Trophoblast cell (in vitro differentiated cells and primary cell): ENCODE measurements around the gene VDR.

ENCODE experiments used
- DNase-seq, 2 donors: peaks; one replicate each; pipeline ENCODE4 v3.0.0-alpha.2; 2016
- H2AFZ ChIP-seq: 2 replicates; pipeline ENCODE4 v1.6.1; 2013; ENCODE audit warnings: low read length, moderate library complexity, mild to moderate bottlenecking; ENCODE audit not compliant: insufficient read depth, poor library complexity
- H2AK5ac ChIP-seq: 2 replicates; pipeline ENCODE4 v1.6.1; 2013; ENCODE audit warnings: mild to moderate bottlenecking, low read length
- H2BK120ac ChIP-seq: 2 replicates; pipeline ENCODE4 v1.6.1; 2013; ENCODE audit warnings: low read length, mild to moderate bottlenecking, moderate library complexity; ENCODE audit not compliant: insufficient read depth, poor library complexity
- H2BK12ac ChIP-seq: 2 replicates; pipeline ENCODE4 v1.6.1; 2013; ENCODE audit warnings: mild to moderate bottlenecking, low read length, moderate library complexity
- H2BK5ac ChIP-seq: 2 replicates; pipeline ENCODE4 v1.6.1; 2013; ENCODE audit warnings: low read length, low read depth, moderate library complexity, mild to moderate bottlenecking; ENCODE audit not compliant: poor library complexity
- H3K14ac ChIP-seq: 2 replicates; pipeline ENCODE4 v1.6.1; 2013; ENCODE audit warnings: mild to moderate bottlenecking, low read length
- H3K18ac ChIP-seq: 2 replicates; pipeline ENCODE4 v1.6.1; 2013; ENCODE audit warnings: mild to moderate bottlenecking, low read length
- H3K23ac ChIP-seq: 2 replicates; pipeline ENCODE4 v1.6.1; 2013; ENCODE audit warnings: low read length
- H3K27ac ChIP-seq: 2 replicates; pipeline ENCODE4 v1.5.1; 2013; ENCODE audit warnings: low read depth, mild to moderate bottlenecking, inconsistent platforms, low read length, moderate library complexity
- H3K27me3 ChIP-seq: 2 replicates; pipeline ENCODE4 v1.6.1; 2013; ENCODE audit warnings: inconsistent platforms, mild to moderate bottlenecking, low read length, moderate library complexity; ENCODE audit not compliant: insufficient read depth
- H3K36me3 ChIP-seq, 2 experiments: 1 replicate in 1 of 2; 2 replicates in 1 of 2; pipeline ENCODE4 v1.6.1; 2013; ENCODE audit warnings: low read length in 2 of 2, mild to moderate bottlenecking in 2 of 2, moderate library complexity in 1 of 2; ENCODE audit not compliant: insufficient read depth in 2 of 2, control insufficient read depth in 1 of 2
- H3K4ac ChIP-seq: 2 replicates; pipeline ENCODE4 v1.6.1; 2013; ENCODE audit warnings: low read depth, mild to moderate bottlenecking, low read length, moderate library complexity
- H3K4me1 ChIP-seq, 2 experiments: 1 replicate in 1 of 2; 2 replicates in 1 of 2; pipeline ENCODE4 v1.6.1; 2013; ENCODE audit warnings: low read length in 2 of 2, mild to moderate bottlenecking in 2 of 2, moderate library complexity in 1 of 2; ENCODE audit not compliant: insufficient read depth in 2 of 2, control insufficient read depth in 1 of 2
- H3K4me2 ChIP-seq: 2 replicates; pipeline ENCODE4 v1.6.1; 2013; ENCODE audit warnings: inconsistent platforms, mild to moderate bottlenecking, low read length, moderate library complexity
- H3K4me3 ChIP-seq: 2 replicates; pipeline ENCODE4 v1.5.1; 2013; ENCODE audit warnings: mild to moderate bottlenecking, low read depth, low read length, inconsistent platforms
- H3K79me1 ChIP-seq: one replicate; pipeline ENCODE4 v1.6.1; 2013; ENCODE audit warnings: low read length
- H3K79me2 ChIP-seq: 2 replicates; pipeline ENCODE4 v1.6.1; 2013; ENCODE audit warnings: low read length, mild to moderate bottlenecking; ENCODE audit not compliant: control insufficient read depth, insufficient read depth, poor library complexity
- H3K9ac ChIP-seq: 2 replicates; pipeline ENCODE4 v1.6.1; 2013; ENCODE audit warnings: mild to moderate bottlenecking, low read length
- H3K9me3 ChIP-seq: 2 replicates; pipeline ENCODE4 v1.6.1; 2013; ENCODE audit warnings: low read depth, mild to moderate bottlenecking, control low read depth, inconsistent platforms, low read length; ENCODE audit not compliant: insufficient read depth
- H4K12ac ChIP-seq: 2 replicates; pipeline ENCODE4 v1.6.1; 2013; ENCODE audit warnings: low read depth, mild to moderate bottlenecking, low read length, moderate library complexity
- H4K8ac ChIP-seq: 2 replicates; pipeline ENCODE4 v1.6.1; 2013; ENCODE audit warnings: low read depth, mild to moderate bottlenecking, low read length, moderate library complexity
- H4K91ac ChIP-seq: one replicate; pipeline ENCODE4 v1.6.1; 2013; ENCODE audit warnings: low read depth, mild to moderate bottlenecking, low read length, moderate library complexity
- WGBS: extraction: QIAGEN DNeasy Blood & Tissue Kit; methylation state at CpG from one replicate; pipeline ENCODE4 v1.1.7; 2013; ENCODE audit warnings: missing lambda C conversion rate; ENCODE audit not compliant: insufficient read length, insufficient coverage; ENCODE audit errors: extremely low coverage; 5-methylcytosine and 5-hydroxymethylcytosine counted together

The VDR gene

DNA sequence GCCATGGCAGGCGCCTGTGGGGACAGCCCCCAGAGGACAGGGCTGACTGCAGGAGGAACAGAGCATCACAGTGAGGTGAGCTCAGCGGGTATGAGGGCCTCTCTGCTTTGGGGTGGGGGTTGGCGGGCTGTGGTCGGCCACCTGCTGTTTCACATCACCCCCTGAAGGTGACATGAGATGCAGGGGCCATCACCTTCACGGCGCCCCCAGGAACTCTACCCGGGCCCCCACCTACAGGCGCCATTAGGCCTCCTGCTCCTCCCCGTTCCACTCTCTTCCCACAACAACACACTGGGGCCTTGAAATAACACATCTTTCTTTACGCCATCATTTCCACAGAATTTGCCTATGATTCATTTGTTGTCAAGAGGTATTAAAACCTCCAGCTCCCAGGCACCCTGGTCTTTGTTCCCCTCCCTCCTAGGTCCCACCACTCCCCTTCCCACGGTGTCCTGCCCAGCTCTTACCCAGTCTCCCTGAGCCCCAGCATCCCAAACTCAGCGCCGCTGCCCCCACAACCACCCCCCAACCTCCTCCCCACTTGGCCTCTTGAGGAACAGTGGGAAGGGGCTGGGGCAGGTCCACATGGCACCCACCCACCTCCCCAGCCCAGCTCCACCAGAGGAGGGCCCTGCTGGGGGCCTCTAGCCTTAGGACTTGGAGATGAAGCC lies 72.4 kb downstream of the VDR start:
- Histone ChIP-seq H3K79me1 (peaks cover 30% of the 10 kb centered on the region), H3K23ac (no peak overlapping the region), H3K4me1 (peaks cover 36 to 37% of the 10 kb centered on the region in 2 experiments)

DNA sequence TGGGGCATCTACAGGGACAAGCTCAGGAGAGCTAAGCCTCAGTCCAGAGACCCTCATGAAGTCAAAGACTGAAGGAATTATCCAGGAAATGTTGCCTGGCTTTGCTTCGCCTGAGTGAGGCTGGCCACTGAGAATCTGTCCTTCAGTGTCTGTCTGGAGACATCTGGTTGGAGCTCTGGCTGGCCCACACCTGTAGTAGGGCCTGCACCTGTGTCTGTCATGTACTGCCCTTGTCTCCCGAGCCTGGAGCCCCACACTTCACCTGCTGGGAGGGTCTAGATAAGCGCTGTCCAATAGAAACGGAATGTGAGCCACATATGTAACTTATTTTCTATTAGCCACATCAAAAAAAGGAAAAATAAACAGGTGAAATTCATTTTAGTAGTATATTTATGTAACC lies 75.2 kb downstream of the VDR start:
- Histone ChIP-seq H2AFZ (no peak overlapping the region), H3K4me3 (no peak overlapping the region), H3K23ac (no peak overlapping the region), H4K8ac (no peak overlapping the region), H3K27ac (peak overlapping the region; percentile 12), H3K4ac (no peak overlapping the region), H3K4me1 (peaks cover 24% of the 10 kb centered on the region in 2 experiments), H3K14ac (no peak overlapping the region), H3K9me3 (no peaks in the 10 kb centered on the region), H3K4me2 (no peak overlapping the region), H4K12ac (no peak overlapping the region), H3K27me3 (no peaks in the 10 kb centered on the region), H3K18ac (no peak overlapping the region), H4K91ac (peak overlapping the region; percentile 82), H2BK5ac (peak overlapping the region; percentile 1), H2AK5ac (peak overlapping the region; percentile 12), H3K79me2 (no peaks in the 10 kb centered on the region), H2BK120ac (peak overlapping the region; percentile 74), H3K36me3 (no peaks in the 10 kb centered on the region), H2BK12ac (peak overlapping the region; percentile 83), H3K79me1 (peaks cover 18% of the 10 kb centered on the region), H3K9ac (no peak overlapping the region)
- no CpG with 5 or more reads among the region's 4 CpGs for WGBS
- DNase-seq, result no peak

More for the DNA sequence above, 72.4 kb downstream of the VDR start:
- H3K18ac ChIP-seq, result no peak overlapping the region
- H4K91ac ChIP-seq, result peak overlapping the region; percentile 19
- H3K27ac ChIP-seq, result no peak overlapping the region
- peak overlapping the region; percentile 79 for H2AK5ac ChIP-seq
- H3K9me3 ChIP-seq, result no peaks in the 10 kb centered on the region
- H3K9ac ChIP-seq, result no peak overlapping the region
- H3K79me2 ChIP-seq, result peaks cover 3% of the 10 kb centered on the region
- no peak overlapping the region for H4K8ac ChIP-seq
- DNase-seq, result no peak
- H3K36me3 ChIP-seq, result no peaks in the 10 kb centered on the region
- H3K14ac ChIP-seq, result no peak overlapping the region
- H3K4me2 ChIP-seq, result no peak overlapping the region
- H4K12ac ChIP-seq, result no peak overlapping the region
- H2BK5ac ChIP-seq, result no peak overlapping the region
- H2BK12ac ChIP-seq, result peak overlapping the region; percentile 38
- H3K27me3 ChIP-seq, result no peaks in the 10 kb centered on the region
- no peak overlapping the region for H3K4me3 ChIP-seq
- no peak overlapping the region for H2AFZ ChIP-seq
- no peak overlapping the region for H2BK120ac ChIP-seq
- no peak overlapping the region for H3K4ac ChIP-seq
- WGBS, result no CpG with 5 or more reads among the region's 13 CpGs

DNA sequence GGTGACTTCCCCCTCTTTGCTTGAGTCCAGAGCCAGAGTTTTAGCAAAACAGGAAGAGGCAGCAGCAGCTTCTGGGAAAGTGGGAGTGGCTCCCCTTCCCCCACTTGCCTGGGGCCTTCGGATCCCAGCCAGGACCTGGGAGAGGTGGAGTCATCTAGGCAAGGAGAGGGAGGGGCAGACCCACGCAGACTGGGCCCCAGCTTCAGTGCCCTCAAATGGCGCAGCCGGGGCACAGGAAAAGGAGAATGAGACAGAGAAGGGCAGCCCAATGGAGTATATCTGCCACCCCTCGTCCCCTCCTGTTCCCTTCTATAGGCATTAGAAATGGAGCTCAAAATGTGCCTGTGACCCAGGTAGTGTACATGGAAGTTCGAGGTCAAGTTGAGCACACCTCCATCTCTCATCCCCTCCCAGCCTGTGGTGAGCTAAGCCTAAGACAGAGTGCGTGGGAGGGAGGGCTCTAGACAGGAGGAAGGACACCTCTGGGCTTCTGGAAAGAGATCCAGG lies 75.8 kb downstream of the VDR start:
- Histone ChIP-seq H4K8ac (peak overlapping the region; percentile 64), H3K4me1 (peaks cover 19 to 22% of the 10 kb centered on the region in 2 experiments), H2AFZ (peak overlapping the region; percentile 9), H3K36me3 (no peaks in the 10 kb centered on the region), H2BK12ac (peak overlapping the region; percentile 83), H3K27me3 (no peaks in the 10 kb centered on the region), H3K79me2 (no peaks in the 10 kb centered on the region), H3K27ac (peak overlapping the region; percentile 12), H3K4me3 (no peak overlapping the region), H2AK5ac (no peak overlapping the region), H3K9me3 (no peaks in the 10 kb centered on the region), H3K4me2 (no peak overlapping the region), H3K4ac (no peak overlapping the region), H2BK120ac (peak overlapping the region; percentile 74), H4K91ac (peak overlapping the region; percentile 82), H3K23ac (no peak overlapping the region), H2BK5ac (peak overlapping the region; percentile 1), H3K79me1 (peaks cover 18% of the 10 kb centered on the region), H4K12ac (no peak overlapping the region), H3K9ac (no peak overlapping the region), H3K14ac (peak overlapping the region; percentile 16), H3K18ac (peak overlapping the region; percentile 8)
- no peak for DNase-seq
- no CpG with 5 or more reads among the region's 7 CpGs for WGBS

DNA sequence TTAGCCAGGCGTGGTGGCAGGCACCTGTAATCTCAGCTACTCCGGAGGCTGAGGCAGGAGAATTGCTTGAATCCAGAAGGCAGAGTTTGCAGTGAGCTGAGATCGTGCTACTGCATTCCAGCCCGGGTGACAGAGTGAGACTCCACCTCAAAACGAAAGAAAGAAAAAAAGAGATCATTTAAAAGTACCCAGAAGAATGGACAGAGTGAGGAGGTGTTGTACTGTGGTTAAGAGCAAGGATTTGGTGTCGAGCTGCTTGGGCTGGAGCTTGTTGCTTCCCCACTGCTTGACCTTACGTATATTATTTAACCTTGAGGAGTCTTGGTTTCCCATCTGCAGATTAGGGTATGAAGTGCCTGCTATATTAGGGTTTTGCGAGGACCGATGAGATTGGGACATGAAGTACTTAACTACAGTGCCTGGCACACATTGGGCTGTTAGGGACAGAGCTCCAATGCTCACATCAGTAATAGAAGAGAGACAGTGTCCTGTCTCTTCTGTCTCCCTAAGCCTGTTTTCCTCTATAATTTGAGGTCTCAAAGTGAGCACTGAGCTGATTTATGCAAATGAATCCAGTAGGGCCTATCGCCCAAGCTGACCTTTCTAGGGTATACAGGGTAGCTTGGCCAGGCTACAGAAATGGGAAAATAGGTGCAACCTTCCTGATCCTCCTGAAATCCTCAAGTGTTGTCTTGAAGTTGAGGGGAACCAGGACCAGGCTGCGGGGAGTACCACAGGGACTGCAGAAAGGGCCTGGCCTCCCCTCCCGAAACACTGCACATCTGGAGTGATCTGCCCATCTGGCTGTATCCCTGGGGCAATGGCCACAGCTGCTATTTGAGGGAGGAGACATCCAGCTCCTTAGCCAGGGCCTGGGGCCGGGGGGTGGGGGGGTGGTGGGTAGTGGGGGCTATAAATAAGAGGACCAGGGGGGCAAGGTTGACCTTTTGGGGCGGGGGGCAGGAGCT lies 76.5 kb downstream of the VDR start:
- no peaks in the 10 kb centered on the region for H3K27me3 ChIP-seq
- DNase-seq, result no peak
- H2AFZ ChIP-seq, result peak overlapping the region; percentile 83
- peak overlapping the region; percentile 88 for H4K8ac ChIP-seq
- peak overlapping the region; percentile 94 for H3K14ac ChIP-seq
- H2BK12ac ChIP-seq, result peak overlapping the region; percentile 90
- H3K9ac ChIP-seq, result no peak overlapping the region
- no peak overlapping the region for H4K12ac ChIP-seq
- H3K27ac ChIP-seq, result peak overlapping the region; percentile 73
- peak overlapping the region; percentile 28 for H3K4ac ChIP-seq
- peak overlapping the region; percentile 91 for H4K91ac ChIP-seq
- H2BK120ac ChIP-seq, result peak overlapping the region; percentile 52
- no peaks in the 10 kb centered on the region for H3K79me2 ChIP-seq
- peak overlapping the region; percentile 87 for H3K18ac ChIP-seq
- H3K9me3 ChIP-seq, result no peaks in the 10 kb centered on the region
- no peak overlapping the region for H3K4me2 ChIP-seq
- H3K36me3 ChIP-seq, result no peaks in the 10 kb centered on the region
- no CpG with 5 or more reads among the region's 14 CpGs for WGBS
- peak overlapping the region; percentile 99 for H2AK5ac ChIP-seq
- H3K4me1 ChIP-seq, result peaks cover 19% of the 10 kb centered on the region in 2 experiments
- H2BK5ac ChIP-seq, result peak overlapping the region; percentile 70
- no peak overlapping the region for H3K4me3 ChIP-seq
- H3K79me1 ChIP-seq, result peaks cover 14% of the 10 kb centered on the region
- H3K23ac ChIP-seq, result no peak overlapping the region
